Transverse colon (tissue), 4 donors: ENCODE data around the gene MMP1.

Source experiments
- CTCF ChIP-seq, 5 experiments: fragments of 200-600 bp in 3 of 5; fragments of 450-650 bp in 2 of 5; sonication (generic) in 3 of 5; IDR thresholded peaks; 1 replicate in 2 of 5; 2 replicates in 3 of 5; pipeline ENCODE4 v1.5.1; 2016 to 2017; ENCODE audit warnings: antibody characterized with exemption in 5 of 5, inconsistent platforms in 3 of 5, mild to moderate bottlenecking in 2 of 5, moderate library complexity in 1 of 5
- POLR2AphosphoS5 ChIP-seq, 3 donors: sonication (generic); formaldehyde crosslinking; IDR thresholded peaks; one replicate each; pipeline ENCODE4 v1.6.1; 2016; ENCODE audit warnings: antibody characterized with exemption in 3 of 3

- TF ChIP-seq POLR2AphosphoS5 (IDR thresholded peaks at IDR 0.05) (no peak), CTCF (IDR thresholded peaks at IDR 0.05) (no peak)
These were observed 27.8 kb downstream of the MMP1 start for GRCh38 chr11:102770191-102770590.
